Measurements from ENCODE around the gene GRB10.

The GRB10 gene

DNA sequence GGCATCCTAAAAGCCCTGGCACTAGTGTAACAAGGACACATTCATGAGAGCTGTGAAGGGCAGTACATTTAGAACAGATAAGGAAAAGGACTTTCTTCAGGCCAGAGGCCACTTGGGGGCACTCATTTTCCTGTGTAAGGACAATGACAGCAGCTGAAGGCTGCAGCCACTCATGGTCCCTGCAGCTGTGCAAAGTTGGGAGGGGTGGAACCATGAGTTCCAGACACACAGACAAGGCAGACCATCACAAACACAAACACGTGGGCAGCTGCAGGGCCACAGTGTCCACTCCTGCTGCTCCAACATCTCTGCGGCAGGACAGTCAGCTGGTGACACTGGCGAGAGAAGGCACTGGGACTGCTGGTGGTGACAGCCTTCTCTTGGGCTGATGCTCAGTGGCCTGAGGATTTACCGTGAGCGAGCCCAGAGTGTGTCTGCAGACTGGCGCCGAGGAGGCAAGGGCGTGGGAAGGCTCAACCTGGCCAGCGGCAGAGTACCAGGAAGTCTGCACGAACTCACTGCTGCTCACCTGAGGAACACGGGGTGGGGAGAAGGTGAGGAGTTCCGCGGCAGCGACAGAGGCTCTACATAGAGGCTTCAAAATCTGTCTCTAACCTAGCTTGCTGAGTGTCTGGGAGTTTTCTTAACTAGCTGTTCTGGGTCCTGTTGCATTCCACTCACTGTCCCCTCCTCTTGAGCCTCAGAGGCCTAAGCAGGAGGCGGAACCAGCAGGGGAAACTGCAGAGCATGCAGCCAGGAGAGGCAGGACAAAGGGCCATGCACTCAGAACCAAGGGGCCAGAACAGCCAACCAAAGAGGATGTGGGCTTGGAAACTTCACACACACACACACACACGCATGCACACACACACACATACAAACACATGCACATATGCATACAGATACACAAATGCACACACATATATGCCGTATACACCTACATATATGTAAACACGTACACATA lies 141.0 kb downstream of the GRB10 start:
- no peak for FAIRE-seq
- no peak for DNase-seq (ENCODE audit: insufficient read length, low spot score)
- TF ChIP-seq, protein P1, sequence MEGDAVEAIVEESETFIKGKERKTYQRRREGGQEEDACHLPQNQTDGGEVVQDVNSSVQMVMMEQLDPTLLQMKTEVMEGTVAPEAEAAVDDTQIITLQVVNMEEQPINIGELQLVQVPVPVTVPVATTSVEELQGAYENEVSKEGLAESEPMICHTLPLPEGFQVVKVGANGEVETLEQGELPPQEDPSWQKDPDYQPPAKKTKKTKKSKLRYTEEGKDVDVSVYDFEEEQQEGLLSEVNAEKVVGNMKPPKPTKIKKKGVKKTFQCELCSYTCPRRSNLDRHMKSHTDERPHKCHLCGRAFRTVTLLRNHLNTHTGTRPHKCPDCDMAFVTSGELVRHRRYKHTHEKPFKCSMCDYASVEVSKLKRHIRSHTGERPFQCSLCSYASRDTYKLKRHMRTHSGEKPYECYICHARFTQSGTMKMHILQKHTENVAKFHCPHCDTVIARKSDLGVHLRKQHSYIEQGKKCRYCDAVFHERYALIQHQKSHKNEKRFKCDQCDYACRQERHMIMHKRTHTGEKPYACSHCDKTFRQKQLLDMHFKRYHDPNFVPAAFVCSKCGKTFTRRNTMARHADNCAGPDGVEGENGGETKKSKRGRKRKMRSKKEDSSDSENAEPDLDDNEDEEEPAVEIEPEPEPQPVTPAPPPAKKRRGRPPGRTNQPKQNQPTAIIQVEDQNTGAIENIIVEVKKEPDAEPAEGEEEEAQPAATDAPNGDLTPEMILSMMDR (IDR thresholded peaks at IDR 0.05; ENCODE audit: insufficient read depth, missing control alignments) = no peak

- FAIRE-seq (no peak), DNase-seq (ENCODE audit: insufficient read length, low spot score) (no peak)
- TF ChIP-seq, protein P1 (IDR thresholded peaks at IDR 0.05; ENCODE audit: insufficient read depth, missing control alignments) = no peak
These were observed 141.9 kb downstream of the GRB10 start for GRCh38 chr7:50640779-50641178.

- DNase-seq (ENCODE audit: insufficient read length, low spot score) (no peak), FAIRE-seq (no peak)
- TF ChIP-seq, protein P1 (IDR thresholded peaks at IDR 0.05; ENCODE audit: insufficient read depth, missing control alignments) = no peak
These were observed 142.4 kb downstream of the GRB10 start for GRCh38 chr7:50640256-50640655.

DNA sequence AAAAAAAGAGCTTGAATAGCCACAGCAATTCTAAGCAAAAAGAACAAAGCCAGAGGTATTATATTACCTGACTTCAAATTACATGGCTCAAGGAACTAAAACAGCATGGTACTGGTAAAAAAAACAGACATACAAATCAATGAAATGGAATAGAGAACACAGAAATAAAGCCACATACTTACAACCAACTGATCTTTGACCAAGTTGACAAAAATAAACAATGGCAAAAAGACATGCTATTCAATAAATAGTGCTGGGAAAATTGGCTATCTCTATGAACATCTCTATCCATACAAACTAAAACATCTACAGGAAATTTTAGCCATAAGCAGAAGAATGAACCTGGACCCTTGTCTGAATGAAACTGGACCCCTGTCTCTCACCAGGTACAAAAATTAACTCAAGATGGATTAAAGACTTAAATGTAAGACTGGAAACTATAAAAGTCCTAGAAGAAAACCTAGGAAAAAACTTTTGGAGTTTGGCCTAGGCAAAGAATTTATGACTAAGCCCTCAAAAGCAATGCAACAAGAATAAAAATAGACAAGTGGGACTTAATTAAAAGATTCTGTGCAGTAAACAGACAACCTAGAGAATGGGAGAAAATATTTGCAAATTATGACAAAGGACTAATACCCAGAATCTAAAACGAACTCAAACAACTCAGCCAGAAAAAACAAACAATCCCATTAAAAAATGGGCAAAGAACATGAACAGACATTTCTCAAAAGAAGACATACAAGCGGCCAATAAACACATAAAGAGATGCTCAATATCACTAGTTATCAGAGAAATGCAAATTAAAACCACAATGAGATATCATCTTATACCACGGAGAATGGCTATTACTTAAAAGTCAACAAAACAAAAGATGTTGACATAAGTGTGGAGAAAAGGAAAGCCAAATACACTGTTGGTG lies 144.7 kb downstream of the GRB10 start:
- DNase-seq (ENCODE audit: insufficient read length, low spot score) = no peak
- TF ChIP-seq, protein P1 (IDR thresholded peaks at IDR 0.05; ENCODE audit: insufficient read depth, missing control alignments) = no peak
- FAIRE-seq = no peak

DNA sequence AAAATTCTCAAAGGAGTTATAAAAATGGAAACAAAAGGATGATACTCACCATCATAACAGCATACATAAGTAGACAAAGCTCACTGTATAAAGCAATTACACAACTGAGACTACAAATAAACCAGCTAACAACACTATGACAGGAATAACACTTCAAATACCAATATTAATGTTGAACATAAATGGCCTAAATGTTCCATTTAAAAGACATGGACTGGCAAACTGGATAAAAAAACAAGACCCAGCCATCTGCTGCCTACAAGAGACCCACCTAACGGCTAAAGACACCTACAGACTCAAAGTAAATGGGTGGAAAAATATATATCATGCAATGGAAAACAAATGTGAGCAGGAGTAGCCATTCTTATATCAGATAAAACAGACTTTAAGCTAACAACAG lies 148.3 kb downstream of the GRB10 start:
- FAIRE-seq = no peak
- TF ChIP-seq, protein P1 (IDR thresholded peaks at IDR 0.05; ENCODE audit: insufficient read depth, missing control alignments) = no peak
- DNase-seq (ENCODE audit: insufficient read length, low spot score) = no peak

- no peak for DNase-seq (ENCODE audit: insufficient read length, low spot score)
- TF ChIP-seq, protein P1 (IDR thresholded peaks at IDR 0.05; ENCODE audit: insufficient read depth, missing control alignments) = no peak
- no peak for FAIRE-seq
These were observed 149.3 kb downstream of the GRB10 start for GRCh38 chr7:50633414-50633710.

Data from D721Med (cell line).